ENCODE results near the gene TMEM220.

DNA sequence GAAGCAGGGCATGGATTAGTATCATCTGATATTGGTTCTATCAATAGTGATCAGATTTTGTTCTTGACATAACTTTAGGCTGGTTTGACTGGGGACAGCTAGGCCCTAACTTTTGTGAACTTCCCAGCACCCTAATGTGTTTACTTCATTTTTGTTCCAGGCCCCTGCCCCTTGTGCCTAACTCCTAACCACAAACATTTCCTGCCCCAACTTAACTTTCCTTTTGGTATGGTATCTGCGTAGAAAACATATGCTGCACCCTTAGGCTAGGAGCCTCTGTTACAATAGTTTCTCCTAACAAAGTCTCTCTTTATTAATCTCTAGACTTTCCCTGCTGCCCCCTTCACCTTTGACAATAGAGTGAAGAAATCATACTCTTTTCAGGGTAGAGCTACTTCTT, 30.0 kb downstream of the TMEM220 start:
- TF ChIP-seq, protein P1, sequence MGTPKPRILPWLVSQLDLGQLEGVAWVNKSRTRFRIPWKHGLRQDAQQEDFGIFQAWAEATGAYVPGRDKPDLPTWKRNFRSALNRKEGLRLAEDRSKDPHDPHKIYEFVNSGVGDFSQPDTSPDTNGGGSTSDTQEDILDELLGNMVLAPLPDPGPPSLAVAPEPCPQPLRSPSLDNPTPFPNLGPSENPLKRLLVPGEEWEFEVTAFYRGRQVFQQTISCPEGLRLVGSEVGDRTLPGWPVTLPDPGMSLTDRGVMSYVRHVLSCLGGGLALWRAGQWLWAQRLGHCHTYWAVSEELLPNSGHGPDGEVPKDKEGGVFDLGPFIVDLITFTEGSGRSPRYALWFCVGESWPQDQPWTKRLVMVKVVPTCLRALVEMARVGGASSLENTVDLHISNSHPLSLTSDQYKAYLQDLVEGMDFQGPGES (IDR thresholded peaks at IDR 0.05; ENCODE audit: low read depth, low read length): no peak
- TF ChIP-seq, protein P2, sequence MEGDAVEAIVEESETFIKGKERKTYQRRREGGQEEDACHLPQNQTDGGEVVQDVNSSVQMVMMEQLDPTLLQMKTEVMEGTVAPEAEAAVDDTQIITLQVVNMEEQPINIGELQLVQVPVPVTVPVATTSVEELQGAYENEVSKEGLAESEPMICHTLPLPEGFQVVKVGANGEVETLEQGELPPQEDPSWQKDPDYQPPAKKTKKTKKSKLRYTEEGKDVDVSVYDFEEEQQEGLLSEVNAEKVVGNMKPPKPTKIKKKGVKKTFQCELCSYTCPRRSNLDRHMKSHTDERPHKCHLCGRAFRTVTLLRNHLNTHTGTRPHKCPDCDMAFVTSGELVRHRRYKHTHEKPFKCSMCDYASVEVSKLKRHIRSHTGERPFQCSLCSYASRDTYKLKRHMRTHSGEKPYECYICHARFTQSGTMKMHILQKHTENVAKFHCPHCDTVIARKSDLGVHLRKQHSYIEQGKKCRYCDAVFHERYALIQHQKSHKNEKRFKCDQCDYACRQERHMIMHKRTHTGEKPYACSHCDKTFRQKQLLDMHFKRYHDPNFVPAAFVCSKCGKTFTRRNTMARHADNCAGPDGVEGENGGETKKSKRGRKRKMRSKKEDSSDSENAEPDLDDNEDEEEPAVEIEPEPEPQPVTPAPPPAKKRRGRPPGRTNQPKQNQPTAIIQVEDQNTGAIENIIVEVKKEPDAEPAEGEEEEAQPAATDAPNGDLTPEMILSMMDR (IDR thresholded peaks at IDR 0.05): no peak
- TF ChIP-seq, protein P3, sequence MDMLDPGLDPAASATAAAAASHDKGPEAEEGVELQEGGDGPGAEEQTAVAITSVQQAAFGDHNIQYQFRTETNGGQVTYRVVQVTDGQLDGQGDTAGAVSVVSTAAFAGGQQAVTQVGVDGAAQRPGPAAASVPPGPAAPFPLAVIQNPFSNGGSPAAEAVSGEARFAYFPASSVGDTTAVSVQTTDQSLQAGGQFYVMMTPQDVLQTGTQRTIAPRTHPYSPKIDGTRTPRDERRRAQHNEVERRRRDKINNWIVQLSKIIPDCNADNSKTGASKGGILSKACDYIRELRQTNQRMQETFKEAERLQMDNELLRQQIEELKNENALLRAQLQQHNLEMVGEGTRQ (IDR thresholded peaks at IDR 0.05; ENCODE audit: borderline replicate concordance, low read depth, low read length): no peak
- TF ChIP-seq EP300 (IDR thresholded peaks at IDR 0.05; ENCODE audit: borderline replicate concordance in 1 of 2, low read depth in 1 of 2, low read length in 1 of 2) (no peak), GABPA (IDR thresholded peaks at IDR 0.05; ENCODE audit: low read depth) (no peak), FOSL2 (IDR thresholded peaks at IDR 0.05; ENCODE audit: borderline replicate concordance, low read depth) (no peak), TAF1 (IDR thresholded peaks at IDR 0.05; ENCODE audit: borderline replicate concordance, low read depth, low read length) (no peak), JUND (IDR thresholded peaks at IDR 0.05) (no peak), YY1 (IDR thresholded peaks at IDR 0.05; ENCODE audit: low read depth) (no peak), CHD2 (IDR thresholded peaks at IDR 0.05; ENCODE audit: low read length, partially characterized antibody) (no peak), EZH2phosphoT487 (IDR thresholded peaks at IDR 0.05; ENCODE audit: borderline replicate concordance, low read depth) (no peak)
- TF ChIP-seq, protein P4, sequence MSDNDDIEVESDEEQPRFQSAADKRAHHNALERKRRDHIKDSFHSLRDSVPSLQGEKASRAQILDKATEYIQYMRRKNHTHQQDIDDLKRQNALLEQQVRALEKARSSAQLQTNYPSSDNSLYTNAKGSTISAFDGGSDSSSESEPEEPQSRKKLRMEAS (IDR thresholded peaks at IDR 0.05; ENCODE audit: low read depth): no peak
- TF ChIP-seq, protein P5, sequence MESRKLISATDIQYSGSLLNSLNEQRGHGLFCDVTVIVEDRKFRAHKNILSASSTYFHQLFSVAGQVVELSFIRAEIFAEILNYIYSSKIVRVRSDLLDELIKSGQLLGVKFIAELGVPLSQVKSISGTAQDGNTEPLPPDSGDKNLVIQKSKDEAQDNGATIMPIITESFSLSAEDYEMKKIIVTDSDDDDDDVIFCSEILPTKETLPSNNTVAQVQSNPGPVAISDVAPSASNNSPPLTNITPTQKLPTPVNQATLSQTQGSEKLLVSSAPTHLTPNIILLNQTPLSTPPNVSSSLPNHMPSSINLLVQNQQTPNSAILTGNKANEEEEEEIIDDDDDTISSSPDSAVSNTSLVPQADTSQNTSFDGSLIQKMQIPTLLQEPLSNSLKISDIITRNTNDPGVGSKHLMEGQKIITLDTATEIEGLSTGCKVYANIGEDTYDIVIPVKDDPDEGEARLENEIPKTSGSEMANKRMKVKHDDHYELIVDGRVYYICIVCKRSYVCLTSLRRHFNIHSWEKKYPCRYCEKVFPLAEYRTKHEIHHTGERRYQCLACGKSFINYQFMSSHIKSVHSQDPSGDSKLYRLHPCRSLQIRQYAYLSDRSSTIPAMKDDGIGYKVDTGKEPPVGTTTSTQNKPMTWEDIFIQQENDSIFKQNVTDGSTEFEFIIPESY (IDR thresholded peaks at IDR 0.05; ENCODE audit: borderline replicate concordance, low read depth): no peak
- TF ChIP-seq, protein P6, sequence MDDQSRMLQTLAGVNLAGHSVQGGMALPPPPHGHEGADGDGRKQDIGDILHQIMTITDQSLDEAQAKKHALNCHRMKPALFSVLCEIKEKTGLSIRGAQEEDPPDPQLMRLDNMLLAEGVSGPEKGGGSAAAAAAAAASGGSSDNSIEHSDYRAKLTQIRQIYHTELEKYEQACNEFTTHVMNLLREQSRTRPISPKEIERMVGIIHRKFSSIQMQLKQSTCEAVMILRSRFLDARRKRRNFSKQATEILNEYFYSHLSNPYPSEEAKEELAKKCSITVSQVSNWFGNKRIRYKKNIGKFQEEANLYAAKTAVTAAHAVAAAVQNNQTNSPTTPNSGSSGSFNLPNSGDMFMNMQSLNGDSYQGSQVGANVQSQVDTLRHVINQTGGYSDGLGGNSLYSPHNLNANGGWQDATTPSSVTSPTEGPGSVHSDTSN (IDR thresholded peaks at IDR 0.05): no peak

Data from SK-N-SH (cell line).